ENCODE results near the gene RNU2-1.
"Not testable (repeated sequence)": the region's sequence is repeated elsewhere in the genome, so short reads cannot be mapped to it uniquely, and the experiment has no call there.

The RNU2-1 gene

DNA sequence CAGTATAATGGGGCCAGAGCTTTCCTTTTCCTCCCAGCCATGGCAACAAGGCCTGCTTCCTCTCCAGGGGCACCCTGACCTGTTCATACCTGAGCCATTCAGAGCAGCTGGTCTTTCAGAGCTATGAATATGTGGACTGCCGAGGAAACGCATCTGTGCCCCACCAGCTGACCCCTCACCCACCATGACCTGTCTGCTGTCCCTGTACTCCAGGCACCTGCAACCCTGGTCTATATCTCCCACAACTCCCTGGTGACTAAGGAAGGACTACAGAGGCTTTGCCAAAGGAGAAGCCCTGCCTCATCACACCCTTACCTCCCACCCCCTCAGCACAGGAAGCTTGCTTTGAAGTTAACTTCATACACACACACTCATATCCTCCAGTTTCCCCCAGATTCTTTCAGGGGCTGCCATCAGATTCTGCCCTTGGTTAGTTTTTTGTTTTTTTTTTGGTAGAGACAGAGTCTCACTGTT, 16.1 kb downstream of the RNU2-1 start:
- no peak for DNase-seq
- in situ Hi-C loops (cut with HindIII; ENCODE audit: low pct_ligation_motif_present, low pct_unique_long_range_greater_than_20kb, low sequenced_read_pairs), result no loop called here

DNA sequence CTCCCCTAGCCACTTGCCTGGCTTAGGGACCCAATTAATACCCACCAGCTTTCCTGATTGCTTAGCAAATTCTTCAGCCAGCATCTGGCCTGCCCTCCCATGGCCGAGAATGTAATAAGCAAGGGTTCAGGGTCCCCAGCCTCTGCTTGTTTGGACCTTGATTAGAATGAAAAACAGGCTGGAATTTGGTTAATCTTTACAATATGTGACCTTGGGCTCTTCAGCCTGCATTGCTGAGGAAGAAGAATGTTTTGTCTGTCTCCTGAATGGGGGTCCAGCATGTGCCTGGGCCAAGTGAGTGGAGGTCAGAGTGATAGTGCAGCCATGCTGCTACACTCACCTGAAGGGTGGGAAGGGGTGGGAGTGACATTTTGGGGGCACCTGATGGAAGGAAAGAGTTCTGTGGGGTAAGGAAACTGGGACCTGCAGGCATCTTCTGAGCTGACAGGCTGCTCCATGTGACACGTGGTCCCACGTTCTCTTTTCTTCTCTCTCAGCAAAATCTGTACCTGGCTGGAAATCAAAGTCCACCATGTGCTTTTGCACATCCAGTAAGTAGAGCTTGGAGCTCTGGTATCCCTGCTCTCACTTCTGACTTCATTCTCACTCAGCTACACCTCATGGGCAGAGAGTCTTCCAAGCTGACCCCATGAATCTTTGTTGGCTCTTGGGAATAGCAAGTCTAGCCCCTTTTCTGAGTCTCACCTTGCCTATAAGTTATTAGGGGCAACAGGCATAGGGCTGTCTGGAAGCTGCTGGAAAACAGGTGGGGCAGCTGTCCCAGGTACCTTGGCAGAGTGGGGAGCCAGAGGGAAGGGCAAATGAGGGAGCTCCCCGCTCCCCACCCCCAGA, 16.8 kb downstream of the RNU2-1 start:
- in situ Hi-C loops (cut with HindIII; ENCODE audit: low pct_ligation_motif_present, low pct_unique_long_range_greater_than_20kb, low sequenced_read_pairs), result no loop called here
- no peak for DNase-seq

DNA sequence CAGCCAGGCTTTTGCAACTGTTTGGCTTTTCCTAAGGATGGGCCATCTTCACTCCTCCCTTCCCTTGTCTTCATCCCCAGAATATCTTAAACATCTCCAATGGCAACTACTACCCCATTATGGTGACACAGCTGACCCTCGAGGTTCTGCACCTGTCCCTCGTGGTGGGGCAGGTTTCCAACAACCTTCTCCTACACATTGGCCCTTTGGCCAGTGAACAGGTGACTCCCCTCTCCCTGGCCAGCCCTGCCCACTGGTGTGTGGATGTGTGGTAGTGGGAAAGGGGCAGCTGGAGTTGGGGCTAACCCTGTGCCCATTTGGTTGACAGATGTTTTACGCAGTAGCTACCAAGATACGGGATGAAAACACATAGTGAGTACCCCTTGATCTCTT, 17.4 kb downstream of the RNU2-1 start:
- in situ Hi-C loops (cut with HindIII; ENCODE audit: low pct_ligation_motif_present, low pct_unique_long_range_greater_than_20kb, low sequenced_read_pairs), result no loop called here
- DNase-seq, result no peak

DNA sequence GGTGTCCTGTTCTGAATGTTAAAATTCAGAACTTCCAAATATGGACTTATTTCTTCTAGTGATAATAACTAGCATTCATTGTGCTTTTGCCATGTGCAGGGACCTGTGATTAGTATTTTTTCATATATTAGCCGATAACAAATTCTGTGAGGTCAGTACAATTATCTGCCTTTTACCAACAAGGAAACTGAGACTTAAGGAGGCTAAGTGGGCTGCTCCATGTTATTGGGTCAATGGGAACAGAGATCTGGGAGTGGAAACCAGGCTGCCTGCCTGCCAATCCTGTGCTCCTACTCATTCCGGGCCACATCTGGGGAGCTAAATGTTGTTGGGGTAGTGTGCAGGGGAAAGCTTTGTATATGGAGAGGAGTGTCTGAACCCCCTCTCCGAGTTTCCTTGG, 18.4 kb downstream of the RNU2-1 start:
- no peak for DNase-seq
- in situ Hi-C loops (cut with HindIII; ENCODE audit: low pct_ligation_motif_present, low pct_unique_long_range_greater_than_20kb, low sequenced_read_pairs), result no loop called here

DNA sequence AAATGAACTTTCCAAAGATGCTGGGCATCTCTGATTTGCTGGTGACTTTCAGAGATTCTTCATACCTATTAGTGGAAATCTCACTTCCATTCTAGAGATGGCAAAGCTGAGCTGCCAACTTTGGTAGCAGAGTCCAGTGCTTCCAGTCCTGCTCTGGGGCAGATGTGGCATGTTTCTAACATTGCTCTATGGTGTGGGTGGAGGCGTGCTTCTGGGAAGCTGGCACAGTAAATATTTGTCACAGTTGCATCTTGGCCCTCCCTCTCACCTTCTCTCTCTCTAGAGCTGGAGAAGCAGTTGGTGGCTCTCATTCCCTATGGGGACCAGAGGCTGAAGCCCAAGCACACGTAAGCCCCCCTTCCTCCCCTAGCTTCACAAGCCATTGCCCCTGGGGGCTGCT, 20.2 kb downstream of the RNU2-1 start:
- in situ Hi-C loops (cut with HindIII; ENCODE audit: low pct_ligation_motif_present, low pct_unique_long_range_greater_than_20kb, low sequenced_read_pairs), result no loop called here
- no peak for DNase-seq

DNA sequence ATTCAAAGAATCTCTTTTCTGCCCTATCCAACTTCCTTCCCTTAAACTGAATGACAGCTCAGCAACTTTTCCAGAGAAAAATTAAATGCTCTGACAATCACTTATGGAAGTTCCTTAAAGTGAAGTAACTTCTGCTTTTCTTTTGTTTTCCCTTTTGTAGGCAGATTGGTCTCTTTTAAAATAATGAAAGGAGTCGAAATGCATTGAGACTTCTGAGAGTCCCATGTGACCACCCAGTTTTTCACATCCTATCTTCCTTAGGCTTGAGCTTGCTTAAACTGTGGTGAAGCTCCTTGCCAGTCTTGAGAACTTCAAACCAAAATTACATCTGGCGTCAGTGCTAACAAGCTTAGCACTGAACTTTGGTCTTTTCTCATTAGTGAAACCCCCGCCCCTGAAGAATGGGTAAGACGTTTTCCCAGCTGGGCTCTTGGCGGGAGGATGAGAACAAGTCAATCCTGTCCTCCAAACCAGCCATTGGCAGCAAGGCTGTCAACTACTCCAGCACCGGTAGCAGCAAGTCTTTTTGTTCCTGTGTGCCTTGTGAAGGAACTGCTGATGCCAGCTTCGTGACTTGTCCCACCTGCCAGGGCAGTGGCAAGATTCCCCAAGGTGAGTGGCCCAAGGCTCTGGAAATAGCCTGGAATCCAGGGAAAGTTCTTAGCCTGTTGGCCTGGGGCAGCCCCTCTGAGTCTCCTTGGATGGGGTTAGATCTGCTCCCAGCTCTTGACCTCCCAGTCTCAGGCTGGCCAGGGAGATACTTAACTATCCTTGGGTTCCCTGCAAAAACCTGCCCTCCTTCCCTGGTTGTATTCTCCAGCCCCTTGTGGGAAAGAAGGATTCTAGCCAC, 20.9 kb downstream of the RNU2-1 start:
- DNase-seq, result no peak
- in situ Hi-C loops (cut with HindIII; ENCODE audit: low pct_ligation_motif_present, low pct_unique_long_range_greater_than_20kb, low sequenced_read_pairs), result no loop called here

DNA sequence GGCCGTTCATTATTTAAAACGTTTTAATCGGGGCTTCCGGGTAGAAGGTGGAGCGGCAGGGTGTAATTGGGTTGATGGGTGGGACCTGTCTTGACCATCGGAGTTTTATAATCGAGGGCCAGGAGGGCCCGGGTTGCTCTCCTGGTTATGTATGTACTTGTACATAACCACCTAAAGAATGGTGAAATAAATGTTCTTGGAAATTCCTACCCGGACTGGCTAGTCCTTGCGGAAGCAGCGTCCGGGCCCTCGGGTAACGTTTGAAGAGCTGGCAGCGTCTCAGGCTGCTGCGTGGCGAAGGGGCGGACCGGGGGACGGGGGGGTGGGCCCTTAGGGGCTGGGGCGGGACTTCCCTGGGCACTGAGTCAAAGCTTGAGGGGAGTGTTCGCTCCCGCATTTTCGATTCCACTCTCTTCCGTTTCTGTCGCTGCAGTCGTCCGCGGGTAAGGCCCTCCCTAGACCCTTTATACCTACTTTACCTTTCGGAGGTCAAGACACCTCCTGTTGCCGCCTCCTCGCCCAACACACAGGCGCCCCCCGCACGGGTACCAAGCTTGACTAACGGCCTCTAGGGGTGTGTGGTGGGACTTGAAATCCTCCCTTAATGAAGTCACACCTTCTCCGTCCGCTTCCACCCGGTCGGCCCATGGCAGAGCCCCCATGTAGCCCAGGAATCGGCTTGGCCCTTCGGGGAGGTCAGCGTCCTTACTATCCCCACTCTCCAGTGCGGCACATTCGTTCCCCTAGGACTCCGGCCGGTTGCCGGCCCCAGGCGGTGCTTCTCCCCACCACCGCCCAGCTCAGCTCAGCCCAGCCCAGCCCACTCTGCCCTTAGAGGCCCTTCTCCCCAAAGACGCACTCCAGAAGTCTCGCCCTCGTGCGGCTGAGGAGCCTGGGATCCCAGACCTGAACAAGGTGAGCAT, 22.0 kb downstream of the RNU2-1 start, which contains the start of gene TMEM106A:
TMEM106A (plus strand) TSS at position 396 of the 923 bp plus-strand sequence. CDS start 1,167 bp downstream, outside the sequence.
- in situ Hi-C loops (cut with HindIII; ENCODE audit: low pct_ligation_motif_present, low pct_unique_long_range_greater_than_20kb, low sequenced_read_pairs), result no loop called here
- DNase-seq, result peak; percentile 85

DNA sequence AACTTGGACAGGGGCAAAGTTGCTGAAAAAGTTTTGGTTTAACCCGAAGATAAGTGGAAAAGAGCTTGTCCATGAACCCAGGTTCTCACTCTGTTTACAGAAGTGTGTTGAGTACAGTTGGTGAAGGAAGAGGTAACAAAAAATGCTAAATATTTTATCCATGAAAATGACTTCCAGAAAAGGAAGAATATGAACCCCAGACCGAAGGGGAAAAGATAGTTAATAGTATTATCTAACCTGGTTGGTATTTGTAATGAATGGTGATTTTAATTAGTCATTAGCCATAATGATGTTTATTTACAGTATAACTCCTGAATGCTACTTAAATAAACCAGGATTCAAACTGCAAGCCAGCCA, 22.7 kb downstream of the RNU2-1 start:
- DNase-seq, result no peak
- in situ Hi-C loops (cut with HindIII; ENCODE audit: low pct_ligation_motif_present, low pct_unique_long_range_greater_than_20kb, low sequenced_read_pairs), result no loop called here

DNA sequence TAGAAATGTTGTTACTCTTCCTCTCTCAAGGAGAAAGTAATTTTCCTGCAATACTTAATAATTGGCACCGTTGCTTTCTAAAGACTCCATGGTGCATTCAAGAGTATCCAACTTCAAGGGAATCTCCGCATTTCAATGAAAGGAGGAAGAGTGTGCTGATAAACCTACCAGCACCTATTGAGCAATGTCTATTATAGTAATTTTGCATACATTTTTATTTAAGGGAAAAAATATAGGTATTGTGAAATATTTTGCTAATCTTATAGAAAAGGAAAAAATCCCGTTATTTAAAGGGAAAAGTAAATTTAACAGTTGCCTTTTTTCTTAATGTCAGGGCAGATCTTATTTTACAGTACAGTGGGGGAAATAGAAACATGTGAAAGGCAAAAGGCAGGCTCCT, 23.2 kb downstream of the RNU2-1 start:
- no peak for DNase-seq
- in situ Hi-C loops (cut with HindIII; ENCODE audit: low pct_ligation_motif_present, low pct_unique_long_range_greater_than_20kb, low sequenced_read_pairs), result no loop called here

DNA sequence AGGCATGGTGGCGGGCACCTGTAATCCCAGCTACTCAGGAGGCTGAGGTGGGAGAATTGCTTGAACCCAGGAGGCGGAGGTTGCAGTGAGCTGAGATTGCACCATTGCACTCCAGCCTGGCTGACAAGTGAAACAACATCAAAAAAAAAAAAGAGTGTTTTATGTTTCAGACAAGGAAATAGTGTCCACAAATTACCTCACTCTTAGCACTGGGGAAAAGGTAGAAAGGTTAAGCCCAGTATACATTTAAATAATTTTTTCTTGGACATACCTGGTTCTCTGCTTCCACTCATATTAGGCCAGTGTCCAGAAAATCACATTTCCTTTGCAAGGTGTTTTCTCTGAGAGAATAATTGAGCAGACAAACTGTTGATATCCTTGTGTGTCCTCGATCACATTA, 30.8 kb downstream of the RNU2-1 start:
- DNase-seq; in situ Hi-C loops (cut with HindIII; ENCODE audit: low pct_ligation_motif_present, low pct_unique_long_range_greater_than_20kb, low sequenced_read_pairs): not testable (repeated sequence)

DNA sequence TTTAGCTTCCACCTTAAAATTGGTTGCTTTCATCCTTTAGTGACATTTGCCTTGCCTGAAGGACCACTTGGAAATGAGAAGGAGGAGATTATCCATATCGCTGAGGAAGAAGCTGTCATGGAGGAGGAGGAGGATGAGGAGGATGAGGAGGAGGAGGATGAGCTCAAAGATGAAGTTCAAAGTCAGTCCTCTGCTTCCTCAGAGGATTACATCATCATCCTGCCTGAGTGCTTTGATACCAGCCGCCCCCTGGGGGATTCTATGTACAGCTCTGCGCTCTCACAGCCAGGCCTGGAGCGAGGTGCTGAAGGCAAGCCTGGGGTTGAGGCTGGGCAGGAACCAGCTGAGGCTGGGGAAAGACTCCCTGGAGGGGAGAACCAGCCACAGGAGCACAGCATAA, 33.6 kb downstream of the RNU2-1 start:
- no peak for DNase-seq
- in situ Hi-C loops (cut with HindIII; ENCODE audit: low pct_ligation_motif_present, low pct_unique_long_range_greater_than_20kb, low sequenced_read_pairs), result no loop called here

DNA sequence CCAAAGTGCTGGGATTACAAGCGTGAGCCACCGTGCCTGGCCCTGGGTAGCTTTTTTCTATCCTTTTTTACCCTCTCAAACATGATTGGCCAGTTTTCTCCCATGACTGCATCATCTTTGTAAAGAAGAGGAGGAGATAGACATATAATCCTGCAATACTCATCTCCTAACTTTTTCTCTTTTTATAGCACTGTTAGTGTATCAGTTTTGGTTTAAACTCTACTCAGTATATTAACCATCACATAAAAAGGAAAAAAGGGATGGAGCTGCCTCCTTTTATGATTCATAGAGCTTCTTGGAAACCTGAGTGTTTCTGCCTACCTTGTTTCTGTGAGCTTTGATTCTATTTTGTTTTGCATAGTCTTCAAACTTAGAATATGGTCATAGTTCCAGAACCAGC, 34.1 kb downstream of the RNU2-1 start:
- in situ Hi-C loops (cut with HindIII; ENCODE audit: low pct_ligation_motif_present, low pct_unique_long_range_greater_than_20kb, low sequenced_read_pairs), result no loop called here

DNA sequence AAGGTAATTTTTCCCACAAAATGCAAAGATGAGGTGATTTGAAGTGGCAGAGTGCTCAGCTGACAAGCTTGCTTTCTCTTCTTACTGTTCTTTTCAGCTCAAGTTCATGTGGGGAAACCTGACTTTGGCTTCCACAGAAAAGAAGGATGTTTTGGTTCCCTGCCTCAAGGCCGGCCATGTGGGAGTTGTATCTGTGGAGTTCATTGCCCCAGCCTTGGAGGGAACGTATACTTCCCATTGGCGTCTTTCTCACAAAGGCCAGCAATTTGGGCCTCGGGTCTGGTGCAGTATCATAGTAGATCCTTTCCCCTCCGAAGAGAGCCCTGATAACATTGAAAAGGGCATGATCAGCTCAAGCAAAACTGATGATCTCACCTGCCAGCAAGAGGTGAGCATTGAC, 40.5 kb downstream of the RNU2-1 start:
- no peak for DNase-seq
- in situ Hi-C loops (cut with HindIII; ENCODE audit: low pct_ligation_motif_present, low pct_unique_long_range_greater_than_20kb, low sequenced_read_pairs), result no loop called here

More for the DNA sequence above, 34.1 kb downstream of the RNU2-1 start:
- no peak for DNase-seq

DNA sequence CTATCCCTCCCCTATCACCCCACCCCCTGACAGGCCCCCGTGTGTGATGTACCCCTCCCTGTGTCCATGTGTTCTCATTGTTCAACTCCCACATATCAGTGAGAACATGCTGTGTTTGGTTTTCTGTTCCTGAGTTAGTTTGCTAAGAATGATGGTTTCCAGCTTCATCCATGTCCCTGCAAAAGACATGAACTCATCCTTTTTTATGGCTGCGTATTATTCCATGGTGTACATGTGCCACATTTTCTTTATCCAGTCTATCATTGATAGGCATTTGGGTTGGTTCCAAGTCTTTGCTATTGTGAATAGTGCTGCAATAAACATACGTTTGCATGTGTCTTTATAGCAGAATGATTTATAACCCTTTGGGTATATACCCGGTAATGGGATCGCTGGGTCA, 47.1 kb downstream of the RNU2-1 start:
- DNase-seq; in situ Hi-C loops (cut with HindIII; ENCODE audit: low pct_ligation_motif_present, low pct_unique_long_range_greater_than_20kb, low sequenced_read_pairs): not testable (repeated sequence)

DNA sequence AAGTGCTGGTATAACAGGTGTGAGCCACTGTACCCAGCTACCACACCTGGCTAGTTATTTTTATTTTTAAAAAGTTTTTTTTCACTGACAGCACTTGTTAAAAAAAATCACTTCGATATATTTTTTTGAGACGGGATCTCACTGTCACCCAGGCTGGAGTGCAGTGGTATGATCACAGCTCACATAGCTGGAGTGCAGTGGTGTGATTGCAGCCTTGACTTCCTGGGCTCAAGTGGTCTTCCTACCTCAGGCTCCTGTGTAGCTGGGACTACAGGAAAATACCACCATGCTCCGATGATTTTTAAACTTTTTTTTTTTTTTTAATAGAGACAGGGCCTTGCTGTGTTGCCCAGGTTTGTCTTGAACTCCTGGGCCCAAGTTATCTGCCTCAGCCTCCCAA, 49.9 kb downstream of the RNU2-1 start:
- in situ Hi-C loops (cut with HindIII; ENCODE audit: low pct_ligation_motif_present, low pct_unique_long_range_greater_than_20kb, low sequenced_read_pairs), result no loop called here
- DNase-seq, result no peak
